ENCODE data around the gene KCND2.
"Not testable (repeated sequence)": the region's sequence is repeated elsewhere in the genome, so short reads cannot be mapped to it uniquely, and the experiment has no call there.

Gene KCND2

GRCh38 chr7:120272701-120273475 is at the start of gene KCND2:
Gene KCND2, plus strand, starts transcription at chr7:120273175.
- TF ChIP-seq CTCF (IDR thresholded peaks at IDR 0.05; ENCODE audit: low read depth, low read length): no peak
- H3K4me3 ChIP-seq (ENCODE audit: low read depth, low read length): peak within 1 kb of the TSS; percentile 64

- TF ChIP-seq CTCF (IDR thresholded peaks at IDR 0.05; ENCODE audit: low read depth, low read length): no peak
- H3K4me3 ChIP-seq (ENCODE audit: low read depth, low read length): no peak overlapping the region
Measured at GRCh38 chr7:120226188-120226587, 46.8 kb upstream of the KCND2 start.

- H3K4me3 ChIP-seq (ENCODE audit: low read depth, low read length): no peak overlapping the region
- no peak for TF ChIP-seq CTCF (IDR thresholded peaks at IDR 0.05; ENCODE audit: low read depth, low read length)
Measured at GRCh38 chr7:120227255-120227654, 45.7 kb upstream of the KCND2 start.

- no peak for TF ChIP-seq CTCF (IDR thresholded peaks at IDR 0.05; ENCODE audit: low read depth, low read length)
- no peak overlapping the region for H3K4me3 ChIP-seq (ENCODE audit: low read depth, low read length)
Measured at GRCh38 chr7:120229084-120229483, 43.9 kb upstream of the KCND2 start.

GRCh38 chr7:120233338-120233737 is 39.6 kb upstream of the KCND2 start:
- no peak overlapping the region for H3K4me3 ChIP-seq (ENCODE audit: low read depth, low read length)
- no peak for TF ChIP-seq CTCF (IDR thresholded peaks at IDR 0.05; ENCODE audit: low read depth, low read length)

- not testable (repeated sequence) for H3K4me3 ChIP-seq (ENCODE audit: low read depth, low read length)
Measured at GRCh38 chr7:120240350-120240749, 32.6 kb upstream of the KCND2 start.

GRCh38 chr7:120241973-120242372 is 31.0 kb upstream of the KCND2 start:
- no peak for TF ChIP-seq CTCF (IDR thresholded peaks at IDR 0.05; ENCODE audit: low read depth, low read length)
- no peak overlapping the region for H3K4me3 ChIP-seq (ENCODE audit: low read depth, low read length)

- H3K4me3 ChIP-seq (ENCODE audit: low read depth, low read length): no peak overlapping the region
- no peak for TF ChIP-seq CTCF (IDR thresholded peaks at IDR 0.05; ENCODE audit: low read depth, low read length)
Measured at GRCh38 chr7:120254845-120255244, 18.1 kb upstream of the KCND2 start.
